Stimulated activated CD4-positive, alpha-beta T cell treated with anti-CD3 and anti-CD28 coated beads, Interleukin-2, amount 100 ng/mL, for 4 hours (primary cell): ENCODE measurements around the gene MBD4.

Experiments used
- DNase-seq: peaks from one replicate; pipeline ENCODE4 v3.0.0-alpha.2; 2020; ENCODE audit warnings: low read depth

Gene MBD4

DNA sequence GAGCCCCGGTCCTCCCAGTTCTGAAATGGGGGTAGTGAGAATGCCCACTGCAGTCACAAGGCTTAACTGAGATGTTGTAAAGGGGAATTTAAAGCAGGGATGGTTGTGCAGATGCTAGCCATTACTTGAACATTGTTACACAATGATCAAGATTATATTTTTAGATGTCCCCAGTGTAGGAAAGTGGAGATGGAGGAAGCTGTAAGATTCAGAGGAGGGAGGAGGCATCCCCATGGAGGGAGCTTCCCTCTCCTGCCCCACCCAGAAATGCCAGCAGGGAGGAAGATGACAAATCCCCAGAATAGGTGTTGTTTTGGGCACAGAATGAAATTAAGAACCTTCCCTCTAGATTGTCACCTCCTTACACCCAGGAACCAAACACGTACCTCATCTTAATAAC is 57.4 kb downstream of the MBD4 start:
- DNase-seq = no peak
